T-helper 1 cell (primary cell): ENCODE results near the gene GLIS1.

Source experiments
- DNase-seq, 5 donors: peaks; one replicate each; pipeline ENCODE4 v3.0.0-alpha.2; 2012 to 2020

Gene GLIS1

GRCh38 chr1:53518775-53519174 is 220.2 kb downstream of the GLIS1 start:
- DNase-seq, result no peak

GRCh38 chr1:53517821-53518352 is 221.1 kb downstream of the GLIS1 start:
- no peak for DNase-seq

DNA sequence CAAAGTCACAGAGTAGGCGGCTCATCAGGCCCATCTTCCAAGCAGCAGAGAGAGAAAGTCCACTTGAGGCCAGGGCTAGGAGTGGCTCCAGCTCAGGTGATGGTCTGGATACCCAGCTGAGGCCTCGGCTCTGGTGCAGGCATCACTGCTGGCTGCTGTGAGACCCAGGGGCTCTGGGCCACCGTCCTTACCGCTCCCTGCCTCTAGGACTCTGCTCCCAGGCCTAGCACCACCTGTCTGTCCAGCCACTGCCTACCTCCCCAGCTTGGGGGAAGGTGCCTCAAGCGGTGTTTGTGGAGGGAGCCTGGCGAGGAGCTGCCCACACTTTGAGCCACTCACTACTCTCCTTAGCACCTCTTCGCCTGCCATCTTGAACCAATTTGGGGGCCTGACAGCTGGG is 221.9 kb downstream of the GLIS1 start:
- DNase-seq, result no peak

DNA sequence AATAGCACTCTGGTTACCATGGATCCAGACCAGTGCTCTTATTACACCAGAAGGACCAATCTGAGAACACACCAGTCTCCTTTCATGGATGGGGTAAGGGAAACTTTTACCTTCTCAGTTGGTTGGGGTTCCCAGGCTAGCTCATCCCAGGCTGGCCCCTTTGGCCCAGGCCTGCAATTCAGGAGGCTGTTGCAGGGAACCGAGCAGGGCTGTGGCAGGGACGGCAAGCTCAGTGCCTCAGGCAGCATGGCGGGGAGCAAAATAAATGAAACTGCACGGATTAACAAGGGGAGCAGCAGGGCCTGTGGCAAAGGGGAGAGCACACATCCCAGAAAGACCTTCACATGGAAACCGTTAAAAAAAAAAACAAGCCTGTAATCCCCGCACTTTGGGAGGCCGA is 222.8 kb downstream of the GLIS1 start:
- no peak for DNase-seq

DNA sequence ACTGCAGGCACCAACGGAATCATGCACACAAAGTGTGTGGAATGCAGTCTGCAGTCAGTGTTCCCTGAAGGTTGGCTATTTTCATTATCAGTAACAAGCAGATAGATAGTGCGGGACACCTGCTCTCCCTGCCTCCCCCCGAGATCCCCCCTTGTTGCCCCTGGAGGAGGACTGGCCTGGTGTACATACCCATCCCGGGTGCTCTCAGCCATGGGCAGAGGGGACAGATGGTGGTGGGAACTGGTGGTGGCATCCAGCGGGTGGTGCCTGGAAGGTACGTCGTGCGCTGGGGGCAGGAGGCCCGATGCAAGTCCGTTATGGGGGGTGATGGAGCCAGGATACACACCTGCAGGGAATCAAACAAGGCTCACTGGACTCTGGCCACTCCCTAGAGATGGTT is 224.5 kb downstream of the GLIS1 start:
- no peak for DNase-seq

DNA sequence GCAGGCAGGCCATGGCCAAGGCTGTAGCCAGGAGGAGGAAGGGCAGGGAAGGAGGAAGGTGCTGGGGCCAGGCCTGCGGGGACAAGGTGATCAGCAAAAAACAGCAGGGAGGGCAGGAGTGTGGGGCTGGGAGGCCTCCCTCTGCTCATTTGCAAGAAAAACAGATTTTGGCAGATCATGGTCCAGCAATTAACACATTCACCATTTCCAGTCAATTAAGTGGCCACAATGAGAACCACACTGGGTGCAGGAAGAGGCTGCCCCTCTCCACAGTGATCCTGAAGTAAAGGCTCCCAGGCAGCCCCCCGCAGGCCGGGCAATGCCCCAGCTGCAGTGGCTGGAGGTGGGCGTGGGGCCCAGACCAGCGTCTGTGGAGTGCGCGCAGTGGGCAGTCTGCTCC is 225.1 kb downstream of the GLIS1 start:
- no peak for DNase-seq

DNA sequence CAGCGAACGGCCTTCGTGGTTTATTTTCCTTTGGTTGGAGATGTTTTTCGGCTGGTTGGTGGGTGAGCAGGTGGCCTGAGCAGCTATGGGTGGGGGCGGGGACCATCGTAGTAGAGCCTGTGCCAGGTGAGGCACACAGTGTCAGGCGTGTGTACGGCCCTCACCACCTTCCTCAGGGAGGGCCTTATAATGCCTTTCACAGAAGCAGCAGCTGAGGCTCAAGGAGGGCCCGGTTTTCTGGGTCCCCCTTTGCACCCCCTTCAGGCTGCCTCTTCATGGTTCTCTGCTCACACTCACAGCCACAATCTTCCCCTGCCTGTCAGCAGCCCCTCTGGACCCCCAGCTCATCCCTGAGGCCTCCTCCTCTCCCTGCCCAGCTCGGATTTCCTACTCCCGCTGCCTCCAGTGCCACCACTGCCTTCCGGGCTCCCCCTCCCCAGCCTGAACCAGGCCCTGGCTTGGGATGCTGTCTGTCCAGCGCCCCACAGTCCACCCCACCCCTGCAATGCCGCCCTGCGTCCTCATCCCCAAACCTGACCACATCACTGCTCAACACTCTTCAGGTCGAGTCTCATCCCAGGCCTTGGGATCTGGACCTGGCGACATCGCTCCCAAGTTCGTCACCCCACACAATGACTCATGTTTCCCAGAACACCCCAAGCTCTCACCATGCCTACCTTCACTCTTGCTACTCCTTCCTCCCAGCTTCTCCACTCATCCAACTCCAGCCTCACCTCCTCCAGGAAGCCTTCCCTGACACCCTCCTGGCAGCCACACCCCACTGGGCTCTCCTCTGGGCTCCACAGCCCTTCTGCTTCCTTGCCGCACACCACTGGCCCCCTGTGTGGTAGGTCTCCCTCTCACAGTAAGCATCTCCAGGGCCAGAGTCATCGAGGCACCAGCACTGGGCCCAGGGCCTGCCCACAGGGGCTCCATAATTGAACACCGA is 225.9 kb downstream of the GLIS1 start:
- DNase-seq, result no peak

- no peak for DNase-seq
Measured at GRCh38 chr1:53511933-53512806, 226.8 kb downstream of the GLIS1 start.

GRCh38 chr1:53511323-53511932 is 227.5 kb downstream of the GLIS1 start:
- DNase-seq, result no peak

DNA sequence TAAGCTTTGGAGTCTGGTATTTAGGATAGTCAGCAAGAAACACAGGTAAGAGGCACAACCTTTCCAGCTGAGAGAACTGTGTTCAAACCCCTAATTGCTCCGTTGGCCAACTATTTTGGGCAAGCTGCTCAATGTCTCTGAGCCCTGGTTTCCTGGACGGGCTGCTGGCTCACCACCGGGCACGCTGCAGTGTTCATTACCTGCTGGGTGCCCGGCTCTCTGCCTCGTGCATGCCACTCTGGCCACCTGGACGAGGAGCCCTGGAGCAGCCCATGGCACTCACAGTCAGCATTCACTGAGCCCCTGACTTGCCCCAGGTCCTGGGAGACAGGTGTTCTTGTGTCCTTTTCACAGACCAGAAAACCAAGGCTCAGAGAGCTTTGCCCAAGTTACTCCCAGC is 228.7 kb downstream of the GLIS1 start:
- no peak for DNase-seq

- DNase-seq, result no peak
Measured at GRCh38 chr1:53509775-53510174, 229.2 kb downstream of the GLIS1 start.

- no peak for DNase-seq
Measured at GRCh38 chr1:53508991-53509666, 229.8 kb downstream of the GLIS1 start.

DNA sequence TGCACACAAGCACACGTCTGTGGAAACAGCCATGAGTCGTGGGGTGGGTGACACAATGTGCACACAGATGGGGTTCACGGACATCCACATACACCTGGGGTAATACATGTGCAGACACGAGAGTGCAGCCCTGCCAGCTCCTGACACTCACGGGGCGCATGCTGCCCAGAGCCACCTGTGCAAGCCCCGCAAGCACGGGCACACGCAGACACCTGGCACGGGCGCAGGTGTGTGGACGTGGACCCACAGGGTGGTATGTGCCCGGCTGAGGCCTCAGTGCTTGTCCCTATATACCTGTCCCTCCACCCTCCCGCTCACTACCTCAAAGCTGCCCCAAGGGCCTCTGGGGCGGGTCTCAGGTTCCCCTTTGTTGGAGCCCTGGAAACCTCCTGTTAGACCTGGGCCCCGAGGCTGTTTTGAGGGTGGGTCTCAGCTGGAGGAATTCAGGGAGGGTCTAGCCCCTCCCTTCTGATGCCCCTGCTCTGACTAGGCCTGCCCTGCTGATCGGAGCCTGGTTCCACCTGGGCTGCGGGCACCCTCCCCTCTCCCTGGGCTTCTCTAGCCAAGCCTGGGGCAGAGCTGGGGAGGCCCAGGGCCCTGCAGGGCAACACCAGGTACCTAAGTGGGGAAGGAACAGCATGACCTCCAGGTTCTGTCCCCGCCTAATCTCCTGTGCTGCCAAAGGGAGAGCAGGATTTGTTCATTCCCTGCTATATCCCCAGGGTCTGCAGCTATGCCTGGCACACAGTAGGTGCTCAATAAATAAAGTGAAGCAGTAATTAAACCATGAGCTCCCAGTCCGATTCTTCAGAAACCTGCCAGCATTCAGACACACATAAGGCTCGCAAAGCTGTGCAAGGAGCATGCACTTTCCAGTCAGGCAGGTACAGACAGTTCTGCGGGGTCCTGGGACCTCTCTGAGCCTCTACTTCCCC is 230.6 kb downstream of the GLIS1 start:
- DNase-seq, result no peak

- no peak for DNase-seq
Measured at GRCh38 chr1:53507116-53507820, 231.7 kb downstream of the GLIS1 start.

DNA sequence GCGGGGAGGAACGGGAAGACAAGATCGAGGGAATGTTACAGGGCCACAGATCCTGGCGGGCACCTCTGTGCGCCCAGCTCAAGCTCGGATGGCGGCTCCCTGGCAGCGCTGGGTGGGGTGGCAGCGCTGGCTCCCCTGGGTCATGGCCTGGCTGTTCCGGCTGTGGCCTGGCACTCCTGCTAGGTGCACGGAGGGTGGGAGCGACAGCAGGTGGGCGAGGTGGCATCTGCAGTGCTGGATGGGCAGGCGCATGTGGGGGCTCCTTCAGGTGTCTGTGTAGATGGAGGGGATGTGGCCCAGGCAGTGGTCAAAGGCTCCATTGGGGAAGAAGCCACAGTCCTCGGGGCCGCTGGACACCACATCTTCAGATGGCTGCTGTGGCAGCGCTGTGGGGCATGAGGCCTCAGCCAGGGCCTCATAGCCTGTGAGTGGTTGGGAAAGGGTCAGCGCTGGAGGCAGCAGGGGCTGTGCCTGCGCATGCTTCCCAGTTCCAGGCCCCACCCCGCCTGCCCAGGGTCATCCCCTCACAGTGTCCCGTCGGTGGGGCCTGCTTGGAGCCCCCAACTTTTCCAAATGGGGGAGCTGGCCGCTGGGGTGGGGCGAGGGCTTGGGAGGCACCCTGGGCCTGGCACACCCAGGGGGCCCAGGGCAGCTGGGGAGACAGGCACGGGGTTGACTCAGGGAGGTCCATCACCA is 232.5 kb downstream of the GLIS1 start:
- DNase-seq, result no peak

DNA sequence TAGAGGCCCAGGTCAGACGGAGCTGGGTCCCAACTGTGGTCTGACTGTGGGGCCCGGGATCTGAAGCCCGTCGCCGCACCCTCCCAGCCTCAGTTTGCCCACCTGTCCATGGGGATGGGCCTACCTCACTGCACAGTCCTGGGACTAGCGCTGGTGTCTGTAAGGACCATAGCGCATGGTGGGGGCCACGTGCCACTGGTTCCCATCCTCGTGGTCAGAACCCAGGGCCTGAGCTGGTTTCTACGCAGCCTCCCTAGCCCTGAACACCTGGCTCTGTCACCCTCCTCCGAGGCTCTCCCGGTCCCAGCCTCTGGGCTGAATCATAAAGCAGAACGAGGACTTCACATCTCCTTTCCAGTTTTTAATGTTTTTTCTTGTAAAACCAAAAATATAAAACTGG is 233.1 kb downstream of the GLIS1 start:
- DNase-seq, result no peak

GRCh38 chr1:53505401-53505800 is 233.6 kb downstream of the GLIS1 start:
- no peak for DNase-seq

DNA sequence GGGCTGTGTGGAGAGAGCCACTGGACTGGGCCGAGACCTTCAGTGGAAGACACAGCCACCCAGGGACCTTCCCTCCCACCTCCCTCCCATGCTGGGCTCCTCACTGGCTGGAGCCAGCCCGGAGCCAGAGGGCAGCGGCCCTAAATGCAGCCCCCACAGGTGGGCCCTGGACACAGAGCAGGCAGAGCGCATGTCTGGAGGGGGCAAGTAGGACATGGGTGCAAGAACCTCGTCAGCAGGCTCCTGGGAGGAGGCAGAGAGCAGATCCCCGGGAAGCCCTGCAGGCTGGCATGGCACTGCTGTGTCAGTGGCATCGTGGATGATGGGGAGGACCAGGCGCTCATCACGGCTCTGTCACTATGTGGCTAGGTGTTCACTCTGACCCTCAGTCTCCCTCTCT is 234.1 kb downstream of the GLIS1 start:
- no peak for DNase-seq

DNA sequence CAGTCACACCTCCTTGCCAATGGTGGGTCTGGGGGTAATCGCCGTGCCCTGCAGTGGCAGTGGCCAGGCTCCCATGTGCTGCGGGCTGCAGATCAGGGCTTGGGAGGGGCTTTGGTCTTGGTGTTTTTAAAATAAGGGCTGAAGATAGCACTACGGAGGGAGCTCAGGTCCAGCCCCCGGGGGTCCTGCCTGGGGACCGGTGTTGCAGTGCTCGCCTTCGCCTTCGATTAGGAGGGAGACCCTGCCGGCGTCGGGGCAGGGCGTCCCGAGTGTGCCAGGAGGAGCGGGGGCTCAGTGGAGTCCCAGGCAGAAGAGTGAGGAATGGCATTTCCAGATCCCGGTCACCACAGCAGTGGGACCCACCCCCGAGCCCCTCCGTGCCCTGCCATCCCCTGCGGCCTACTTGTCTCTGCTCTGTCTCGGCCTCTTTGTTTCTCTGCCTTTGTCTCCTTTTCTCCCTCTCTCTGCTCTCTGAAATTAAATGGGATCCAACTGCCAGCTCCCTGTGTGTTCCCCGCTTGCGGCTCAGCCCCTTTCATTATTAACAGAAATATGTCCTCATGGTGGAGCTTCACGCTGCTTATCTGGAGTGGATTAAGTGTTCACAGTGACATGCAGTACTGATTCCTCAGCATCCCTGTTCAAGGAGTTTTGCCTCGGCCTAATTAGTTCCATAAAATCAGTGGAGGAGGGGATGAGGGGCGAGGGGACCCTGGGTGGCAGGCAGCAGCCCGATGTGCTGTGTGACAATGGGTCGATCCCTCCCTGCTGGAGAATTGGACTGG is 235.3 kb downstream of the GLIS1 start:
- no peak for DNase-seq
